Activated CD8-positive, alpha-beta memory T cell treated with anti-CD3 and anti-CD28 coated beads for 48 hours (primary cell): ENCODE results near the gene PRPF39.
"Not testable (repeated sequence)": the region's sequence is repeated elsewhere in the genome, so short reads cannot be mapped to it uniquely, and the experiment has no call there.

Experiments used
- DNase-seq, 3 experiments: peaks; one replicate each; pipeline ENCODE4 v3.0.0-alpha.2; 2020; ENCODE audit warnings: low read depth in 2 of 3, low spot score in 2 of 3

PRPF39 gene

DNA sequence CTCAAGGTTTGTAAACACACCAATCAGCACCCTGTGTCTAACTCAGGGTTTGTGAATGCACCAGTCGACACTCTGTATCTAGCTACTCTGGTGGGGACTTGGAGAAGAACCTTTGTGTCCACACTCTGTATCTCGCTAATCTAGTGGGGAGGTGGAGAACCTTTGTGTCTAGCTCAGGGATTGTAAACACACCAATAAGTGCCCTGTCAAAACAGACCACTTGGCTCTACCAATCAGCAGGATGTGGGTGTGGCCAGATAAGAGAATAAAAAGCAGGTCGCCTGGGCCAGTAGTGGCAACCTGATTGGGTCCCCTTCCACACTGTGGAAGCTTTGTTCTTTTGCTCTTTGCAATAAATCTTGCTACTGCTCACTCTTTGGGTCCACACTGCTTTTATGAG is 2.8 kb upstream of the PRPF39 start:
- not testable (repeated sequence) for DNase-seq

DNA sequence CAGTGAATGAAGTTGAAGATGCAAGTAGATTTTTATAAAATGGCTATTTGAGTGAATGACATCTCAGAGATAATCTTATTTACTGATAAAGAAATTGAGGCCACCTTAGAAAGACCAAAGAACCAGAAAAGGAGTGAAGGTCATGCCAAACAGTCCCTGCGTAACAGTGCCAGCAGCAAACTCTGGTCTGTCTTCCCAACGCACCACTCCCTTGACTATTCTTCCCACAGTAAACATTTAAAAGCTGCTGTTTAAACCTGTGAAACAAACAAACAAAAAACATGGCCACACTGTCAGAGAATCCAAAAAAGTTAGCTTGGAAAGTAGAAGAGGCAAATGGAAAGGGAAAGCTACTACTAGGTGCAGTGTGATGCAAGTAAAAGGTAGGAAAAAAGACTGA is 1.5 kb upstream of the PRPF39 start:
- no peak for DNase-seq

DNA sequence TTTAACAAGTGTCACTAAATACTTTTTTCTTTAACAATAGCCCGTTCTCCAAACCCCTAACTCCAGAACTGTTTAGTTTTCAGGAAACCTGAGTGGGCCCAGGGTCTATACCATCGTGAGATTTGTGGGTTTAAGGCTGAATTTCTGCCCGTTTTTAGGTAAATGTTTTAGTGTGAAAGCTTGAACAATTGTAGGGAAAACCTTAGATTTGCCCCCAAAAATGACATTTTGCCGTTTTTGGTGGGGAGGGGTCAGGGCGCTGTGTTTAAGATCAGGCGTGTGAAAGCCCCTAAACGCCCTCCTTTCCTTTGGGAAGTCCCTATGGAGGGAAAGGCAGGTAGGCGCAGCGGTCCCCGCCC is 320 bp upstream of the PRPF39 start:
- DNase-seq = no peak

DNA sequence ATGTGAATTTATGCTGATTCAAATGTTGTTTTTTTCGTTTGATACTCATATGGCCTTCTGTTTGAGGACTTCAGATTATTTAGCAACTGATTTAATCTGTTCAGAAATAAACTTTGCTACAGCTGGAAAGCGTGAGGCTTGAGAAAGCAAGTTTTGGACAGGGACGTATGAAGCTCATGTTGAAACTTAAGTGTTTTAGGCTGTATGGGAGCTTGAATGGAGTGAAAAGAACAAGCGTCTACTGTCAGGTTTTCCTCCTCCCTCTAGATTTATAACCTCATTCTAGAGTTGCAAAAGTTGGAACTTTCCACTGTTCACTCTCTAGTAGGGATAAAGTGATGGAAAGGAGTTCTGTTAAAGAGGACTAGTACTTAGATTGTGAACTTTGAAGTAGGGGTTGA is 1.0 kb downstream of the PRPF39 start:
- DNase-seq = no peak

DNA sequence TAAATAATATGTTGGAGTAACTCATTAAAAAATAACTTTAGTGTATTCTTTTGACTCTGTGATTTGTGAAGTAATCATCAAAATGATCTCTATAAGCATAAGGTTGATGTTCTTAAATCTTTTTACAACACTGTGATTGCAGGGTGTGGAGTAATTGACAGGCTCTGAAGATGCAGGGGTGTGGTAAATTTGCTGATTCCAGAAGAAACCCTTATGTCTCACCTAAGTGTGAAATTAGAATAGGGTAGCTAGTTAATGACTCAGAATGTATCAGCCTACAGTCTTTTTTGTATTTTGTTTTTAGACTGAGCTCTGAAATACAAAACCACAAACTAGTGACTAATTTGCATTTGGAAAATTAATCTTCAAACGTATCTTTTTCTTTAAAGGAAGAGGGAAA is 5.9 kb downstream of the PRPF39 start:
- no peak for DNase-seq

DNA sequence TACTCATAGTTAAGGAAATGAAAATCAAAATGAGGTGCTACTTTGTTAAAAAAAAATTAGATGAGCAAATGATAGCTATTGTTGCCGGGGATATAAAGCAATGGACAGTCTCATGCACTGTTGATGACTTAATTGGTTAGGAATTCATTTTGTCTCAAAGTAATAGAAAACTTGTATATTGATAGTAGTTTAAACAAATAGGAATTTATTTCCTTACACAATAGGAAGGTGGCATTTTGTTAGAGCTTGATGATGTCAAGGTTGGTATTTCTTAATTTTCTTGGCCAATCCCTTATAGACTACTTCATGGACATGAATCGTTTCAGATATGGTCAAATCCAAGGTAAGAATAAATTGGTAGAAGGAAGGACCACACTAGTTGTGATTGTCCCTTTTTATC is 7.8 kb downstream of the PRPF39 start:
- no peak for DNase-seq

DNA sequence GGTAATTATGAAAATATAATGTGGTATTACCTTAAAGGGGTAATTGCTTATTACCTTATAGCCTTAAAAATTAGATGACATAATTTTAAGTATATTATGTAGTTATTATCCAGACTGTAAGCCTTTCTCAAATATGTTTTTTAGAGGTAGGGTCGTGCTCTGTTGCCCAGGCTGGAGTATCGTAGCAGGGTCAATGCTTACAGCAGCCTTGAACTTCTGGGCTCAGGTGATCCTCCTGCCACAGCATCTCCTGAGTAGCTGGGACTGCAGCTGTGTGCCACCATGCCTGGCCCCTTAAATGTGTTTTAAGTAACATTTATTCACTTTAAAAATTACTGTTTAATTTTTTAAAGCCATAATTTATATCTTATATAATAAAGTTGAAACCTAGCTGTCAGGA is 10.4 kb downstream of the PRPF39 start:
- DNase-seq = no peak

DNA sequence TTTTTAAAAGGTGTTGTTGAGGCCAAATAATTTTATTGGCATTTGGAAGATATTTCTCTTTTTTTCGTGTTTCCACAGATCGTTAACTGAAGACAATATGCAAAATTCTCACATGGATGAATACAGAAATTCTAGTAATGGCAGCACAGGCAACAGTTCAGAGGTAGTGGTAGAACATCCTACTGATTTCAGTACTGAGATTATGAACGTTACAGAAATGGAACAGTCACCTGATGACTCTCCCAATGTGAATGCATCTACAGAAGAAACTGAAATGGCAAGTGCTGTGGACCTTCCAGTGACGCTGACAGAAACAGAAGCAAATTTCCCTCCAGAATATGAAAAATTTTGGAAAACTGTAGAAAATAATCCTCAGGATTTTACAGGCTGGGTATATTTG is 11.2 kb downstream of the PRPF39 start:
- no peak for DNase-seq

DNA sequence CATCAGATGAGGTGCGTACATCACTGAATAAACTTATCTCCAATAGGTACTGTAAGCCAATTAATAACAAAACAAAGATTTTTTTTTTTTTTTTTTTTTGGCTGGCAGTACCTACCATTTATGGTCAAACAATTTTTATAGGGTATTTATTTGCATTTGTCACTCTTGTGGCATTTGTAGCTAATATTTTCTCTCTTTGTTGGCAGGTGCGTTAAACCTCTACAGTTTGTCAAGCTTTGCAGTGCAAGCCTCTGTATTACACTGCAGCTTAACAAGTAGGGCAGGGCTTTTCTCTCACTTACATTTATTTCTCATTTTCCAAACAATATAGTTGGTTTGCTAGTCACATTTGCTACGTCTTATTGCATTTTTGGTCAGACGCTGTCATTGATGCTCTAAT is 12.3 kb downstream of the PRPF39 start:
- DNase-seq = no peak

DNA sequence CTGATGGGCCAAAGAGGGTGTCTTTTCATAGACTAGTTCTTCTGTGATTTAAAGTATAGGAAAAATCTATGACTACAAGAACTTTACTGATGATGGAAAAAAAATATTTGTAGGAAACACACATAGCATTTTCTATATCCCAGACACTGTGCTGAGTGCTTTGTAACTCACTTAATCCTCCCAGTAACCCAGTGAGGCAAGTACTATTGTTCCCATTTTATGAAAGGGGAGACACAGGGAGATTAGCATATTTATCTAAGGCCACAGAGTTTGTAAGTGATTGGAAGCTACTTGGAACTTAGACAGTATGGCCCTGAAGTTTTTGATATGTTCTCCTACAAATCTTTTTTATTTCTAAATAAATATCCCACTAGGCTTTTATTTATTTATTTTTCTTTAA is 19.9 kb downstream of the PRPF39 start:
- DNase-seq = no peak

DNA sequence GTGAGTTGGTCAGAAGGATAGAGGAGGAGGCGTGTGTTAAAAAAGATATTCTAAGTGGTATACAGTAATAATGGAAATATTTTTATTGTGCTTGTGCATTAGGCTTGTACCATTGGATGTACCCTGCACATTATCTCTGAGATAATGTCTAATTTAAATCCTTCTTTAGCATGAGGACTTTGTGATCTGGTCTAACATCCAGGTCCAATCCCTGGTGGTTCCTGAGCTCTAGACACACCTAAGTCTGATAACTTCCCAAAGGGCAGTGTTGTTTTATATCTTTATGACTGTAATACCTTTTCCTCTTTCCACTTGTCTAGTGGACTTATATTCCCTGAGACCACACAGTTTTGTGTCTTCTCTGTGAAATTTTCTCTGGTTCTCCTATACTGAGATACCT is 20.6 kb downstream of the PRPF39 start:
- DNase-seq = no peak

DNA sequence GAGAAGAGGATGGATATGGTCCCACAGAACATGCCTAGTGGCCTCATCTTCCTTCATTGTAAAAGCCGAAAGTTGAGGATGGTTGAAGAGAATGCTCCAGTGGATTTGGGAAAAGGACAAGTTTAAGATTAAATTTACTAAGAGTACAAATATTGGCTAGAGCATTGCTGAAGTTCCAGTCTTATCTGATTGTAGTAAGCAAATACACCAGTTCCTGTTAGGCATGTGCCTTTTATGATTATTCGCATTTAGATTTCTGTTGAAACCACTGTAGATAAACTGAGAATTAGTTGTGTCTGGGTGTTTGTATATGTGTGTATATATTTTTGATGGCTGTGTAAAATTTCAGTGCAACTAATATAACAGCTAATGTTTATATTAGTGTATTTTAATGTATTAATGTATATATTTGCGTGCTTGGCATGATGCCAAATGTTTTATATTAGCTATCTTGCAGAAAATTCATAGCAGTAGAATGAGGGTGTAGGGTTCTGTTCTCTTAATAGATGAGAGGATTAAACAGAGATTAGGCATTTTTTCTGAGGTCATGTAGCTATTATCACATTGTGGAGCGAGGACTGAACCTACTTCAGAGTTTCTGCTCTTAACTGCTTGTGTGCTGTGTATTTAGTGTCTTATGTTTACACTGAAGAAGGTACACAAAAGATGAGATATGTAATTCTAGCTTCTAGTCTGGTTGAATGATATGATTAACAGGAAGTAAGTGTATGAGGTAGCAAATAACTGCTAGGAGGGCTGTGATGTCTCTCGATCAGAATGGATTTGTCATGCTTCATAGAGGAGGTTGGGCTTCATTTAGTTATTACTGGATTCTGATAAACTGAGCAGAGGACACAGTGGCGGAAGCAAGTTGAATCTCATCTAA is 29.2 kb downstream of the PRPF39 start:
- no peak for DNase-seq

DNA sequence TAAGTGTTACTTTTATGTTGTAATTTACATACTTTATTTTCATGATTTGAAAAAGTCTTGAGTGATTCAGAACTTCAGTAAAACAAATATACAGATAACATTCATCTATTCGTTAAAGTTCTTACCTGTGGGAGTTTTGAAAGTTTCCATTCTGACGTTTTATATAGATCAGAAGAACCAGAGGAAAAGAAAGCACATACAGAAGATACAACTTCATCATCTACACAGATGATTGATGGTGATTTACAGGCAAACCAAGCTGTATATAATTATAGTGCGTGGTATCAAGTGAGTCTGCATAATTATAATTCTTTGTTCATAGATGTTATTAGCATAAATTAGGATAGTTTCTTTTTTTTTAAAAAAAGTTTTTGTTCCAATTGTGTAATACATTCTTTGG is 30.4 kb downstream of the PRPF39 start:
- no peak for DNase-seq

DNA sequence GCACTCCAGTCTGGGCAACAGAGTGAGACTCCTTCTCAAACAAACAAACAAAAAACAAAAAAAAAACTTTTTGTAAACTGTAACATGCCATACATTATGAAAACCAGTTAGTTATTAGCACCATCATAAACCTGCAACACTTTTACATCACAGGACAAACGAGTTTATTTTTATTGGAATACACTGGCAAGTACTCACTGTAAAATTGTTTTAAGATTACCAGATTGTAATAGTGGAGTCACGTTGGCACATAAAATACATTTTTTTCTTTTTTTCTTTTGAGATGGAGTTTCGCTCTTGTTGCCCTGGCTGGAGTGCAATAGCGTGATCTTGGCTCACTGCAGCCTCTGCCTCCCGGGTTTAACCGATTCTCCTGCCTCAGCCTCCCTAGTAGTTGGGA is 34.7 kb downstream of the PRPF39 start:
- no peak for DNase-seq

DNA sequence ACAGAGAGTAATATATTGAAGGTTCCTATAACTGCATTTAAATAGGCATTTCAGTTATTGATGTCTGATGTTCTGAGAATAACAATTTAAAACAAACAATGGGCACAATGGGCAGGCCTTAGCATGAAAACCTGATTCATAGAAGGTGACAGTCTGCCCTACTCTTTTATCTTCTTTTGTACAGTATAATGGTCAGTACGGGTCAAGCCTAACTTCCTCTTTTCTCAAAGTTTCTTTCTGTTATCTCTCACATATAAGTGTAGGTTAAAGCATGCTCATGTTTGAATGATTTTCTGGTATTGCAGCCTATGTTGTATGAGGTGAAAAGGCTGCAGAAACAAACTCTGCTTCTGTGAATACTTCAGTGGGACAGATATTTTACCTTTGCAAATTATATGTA is 36.2 kb downstream of the PRPF39 start:
- DNase-seq = no peak

DNA sequence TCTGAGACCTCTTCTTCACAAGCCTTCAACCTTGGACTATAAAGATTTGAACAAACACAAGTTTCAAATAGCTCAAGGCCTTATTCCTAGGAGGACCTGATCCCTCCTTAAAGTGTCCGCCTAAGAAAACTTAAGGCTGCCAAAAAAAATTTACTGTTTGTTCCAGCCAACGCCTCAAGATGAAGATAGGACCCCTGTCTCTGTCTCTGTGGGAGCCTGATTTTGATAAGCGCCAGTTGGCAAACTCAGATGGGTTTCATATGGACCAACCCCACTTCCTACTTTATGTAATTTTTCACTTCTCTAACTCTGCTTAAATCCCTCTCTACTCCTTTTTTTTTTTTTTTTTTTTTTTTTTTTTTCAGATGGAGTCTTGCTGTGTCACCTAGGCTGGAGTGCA is 39.4 kb downstream of the PRPF39 start:
- DNase-seq = no peak

DNA sequence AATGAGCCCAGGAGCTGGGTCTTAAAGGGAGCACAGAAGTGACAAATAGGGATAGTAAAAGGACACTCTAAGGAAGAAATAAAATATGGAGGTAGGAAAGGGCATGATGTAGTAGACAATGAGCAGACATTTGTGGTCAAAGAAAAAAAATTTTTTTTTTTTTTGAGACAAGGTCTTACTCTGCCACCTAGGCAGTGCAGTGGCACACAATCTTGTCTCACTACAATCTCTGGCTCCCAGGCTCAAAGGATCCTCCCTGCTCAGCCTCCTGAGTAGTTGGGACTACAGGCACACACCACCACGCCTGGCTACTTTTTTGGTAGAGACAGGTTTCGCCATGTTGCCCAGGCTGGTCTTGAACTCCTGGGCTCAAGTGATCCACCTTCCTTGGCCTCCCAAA is 41.8 kb downstream of the PRPF39 start:
- DNase-seq = no peak

DNA sequence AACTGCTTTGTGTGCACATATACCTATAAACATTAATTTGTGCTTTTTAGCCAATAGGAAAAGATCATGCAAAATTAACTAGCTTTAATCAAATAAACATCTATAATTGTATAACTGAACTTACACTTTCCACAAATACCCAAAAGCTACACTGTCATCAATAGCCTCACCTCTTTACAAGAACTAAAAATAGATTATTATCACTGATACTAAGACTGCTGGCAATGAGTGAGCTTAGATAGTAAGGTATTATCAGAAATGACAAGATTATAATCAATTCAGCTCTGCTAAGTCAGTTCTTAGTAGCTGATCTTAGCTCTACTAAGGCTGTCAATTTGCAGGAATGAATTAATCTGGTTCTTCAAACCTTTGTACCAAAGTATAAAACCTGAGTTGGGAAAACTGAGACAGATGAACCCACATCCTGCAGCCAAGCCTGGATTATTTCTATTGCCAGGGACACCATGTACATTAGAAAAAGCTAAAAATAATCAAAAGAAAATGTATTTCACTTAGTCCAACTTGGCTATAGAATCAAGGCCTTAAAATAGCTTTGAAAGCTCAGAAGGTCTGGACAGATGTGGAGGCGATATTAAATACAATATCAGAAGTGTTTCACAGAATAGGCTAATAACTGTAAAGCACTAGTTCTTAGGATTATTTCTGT is 45.2 kb downstream of the PRPF39 start:
- no peak for DNase-seq

DNA sequence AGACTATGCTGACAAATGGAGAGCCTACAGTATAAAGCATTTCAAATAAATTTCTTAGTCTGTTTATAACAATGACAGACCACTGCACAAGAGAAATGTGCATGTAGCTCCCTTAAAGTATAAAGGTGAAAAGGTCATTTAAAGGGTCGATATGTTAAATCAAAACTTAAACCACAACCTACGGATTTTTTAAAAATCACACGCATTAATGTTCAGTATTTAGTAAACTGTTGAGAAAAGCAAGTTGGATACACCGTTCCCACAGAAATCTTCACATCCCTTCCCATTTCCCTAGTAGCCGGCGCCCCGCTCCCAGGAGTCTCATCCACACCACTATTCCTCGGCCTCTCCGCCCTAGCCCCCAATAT is 49.8 kb downstream of the PRPF39 start:
- DNase-seq = no peak

DNA sequence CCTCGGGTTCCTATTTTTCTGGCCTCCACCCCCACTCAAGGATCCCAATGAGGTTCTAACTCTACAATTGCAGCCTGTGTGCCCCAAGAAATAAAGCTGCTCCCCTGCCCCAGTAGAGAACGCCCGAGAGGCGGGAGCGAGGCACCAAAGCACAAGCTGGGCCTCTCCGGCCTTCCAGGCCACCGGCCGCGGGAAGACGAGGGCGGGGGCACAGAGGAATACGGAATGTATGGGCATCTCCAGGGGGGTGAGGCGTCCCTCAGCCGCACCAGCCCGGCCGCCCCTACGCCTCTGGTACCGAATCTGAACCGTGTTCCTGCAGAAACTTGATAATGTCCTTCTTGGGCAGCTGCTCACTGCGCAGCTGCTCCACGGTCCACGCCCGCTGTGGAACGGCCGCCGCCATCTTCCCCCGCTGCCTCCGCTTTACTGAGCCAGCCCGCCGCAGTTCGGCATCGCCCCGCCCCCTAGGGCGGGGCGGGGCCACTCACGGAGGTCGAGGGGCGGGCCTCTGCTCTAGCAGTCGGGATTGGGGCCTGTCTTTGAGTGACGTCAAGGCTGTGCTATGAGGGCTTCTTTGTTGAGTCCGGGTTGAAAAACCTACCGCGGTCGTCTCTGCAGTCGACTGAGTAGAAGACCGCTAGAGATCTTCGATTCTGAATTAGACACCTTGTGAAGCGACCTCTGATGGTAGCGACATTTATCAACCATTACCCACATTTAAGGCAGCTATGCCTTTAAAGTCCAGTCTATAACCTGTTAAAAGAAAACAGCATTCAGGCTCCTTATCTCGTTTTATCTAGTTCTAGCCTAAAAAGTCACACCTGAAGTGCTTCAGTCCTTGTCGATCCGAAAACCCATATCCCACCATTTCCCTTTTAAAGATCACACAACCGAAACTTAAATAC is 50.4 kb downstream of the PRPF39 start, which contains the start of gene FKBP3:
Gene FKBP3 (minus strand): TSS at position 431 of the 908 bp plus-strand sequence. CDS start 25 bp downstream, at position 406.
- DNase-seq = peak; percentile 82 to 87 (median 86)

DNA sequence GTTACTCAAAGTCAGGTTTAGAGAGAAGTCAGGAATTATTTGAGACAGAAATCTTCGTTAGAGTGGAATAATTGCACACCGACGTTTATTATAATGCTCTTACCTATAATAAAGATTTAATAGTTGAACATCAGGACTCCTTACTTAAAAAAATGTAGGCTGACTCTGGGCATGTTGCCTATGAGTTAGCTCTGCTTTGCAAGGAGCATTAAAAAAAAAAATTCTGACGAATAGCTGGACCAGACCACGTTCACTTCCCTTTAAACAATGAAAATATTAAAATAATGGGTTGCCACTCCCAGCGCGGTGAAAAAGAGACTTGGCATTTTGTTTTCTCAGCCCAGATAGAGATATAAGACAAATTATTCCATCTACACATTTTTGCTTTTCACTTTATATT is 51.2 kb downstream of the PRPF39 start:
- no peak for DNase-seq
